HFF-Myc (cell line): ENCODE data around the gene NFKBIA.
"Not testable (repeated sequence)": the region's sequence is repeated elsewhere in the genome, so short reads cannot be mapped to it uniquely, and the experiment has no call there.

Source experiments
- DNase-seq: peaks from one replicate; pipeline ENCODE4 v3.0.0-alpha.2; 2011; ENCODE audit warnings: low read depth; ENCODE audit errors: extremely low read depth
- H3K4me3 ChIP-seq: replicated peaks from 2 replicates; pipeline ENCODE4 v1.5.1; 2011; ENCODE audit warnings: low read depth, mild to moderate bottlenecking, control low read depth, low read length
- CTCF ChIP-seq: IDR thresholded peaks from 2 replicates; pipeline ENCODE4 v1.5.1; 2012; ENCODE audit warnings: mild to moderate bottlenecking, low read depth, low read length, control low read depth; ENCODE audit errors: missing control alignments

Gene NFKBIA

GRCh38 chr14:35404449-35405303 is at the start of gene NFKBIA:
NFKBIA (minus strand) TSS chr14:35404749; CDS start chr14:35404644, 105 bp downstream.
- TF ChIP-seq CTCF, result peak; percentile 17
- no peak for DNase-seq
- peak within 1 kb of the TSS; percentile 65 for H3K4me3 ChIP-seq

- H3K4me3 ChIP-seq, result no peak overlapping the region
- TF ChIP-seq CTCF, result no peak
- DNase-seq, result no peak
Observed at GRCh38 chr14:35446450-35446849, 41.9 kb upstream of the NFKBIA start.

- no peak for DNase-seq
- no peak overlapping the region for H3K4me3 ChIP-seq
- TF ChIP-seq CTCF, result no peak
Observed at GRCh38 chr14:35444104-35444503, 39.6 kb upstream of the NFKBIA start.

- DNase-seq, result no peak
- TF ChIP-seq CTCF, result no peak
- no peak overlapping the region for H3K4me3 ChIP-seq
Observed at GRCh38 chr14:35441160-35441559, 36.6 kb upstream of the NFKBIA start.

- TF ChIP-seq CTCF, result peak; percentile 53
- no peak for DNase-seq
- no peak overlapping the region for H3K4me3 ChIP-seq
Observed at GRCh38 chr14:35438910-35439713, 34.6 kb upstream of the NFKBIA start.

- not testable (repeated sequence) for DNase-seq, H3K4me3 ChIP-seq
Observed at GRCh38 chr14:35438492-35438891, 33.9 kb upstream of the NFKBIA start.

- DNase-seq, result no peak
Observed at GRCh38 chr14:35435177-35435576, 30.6 kb upstream of the NFKBIA start.

More at GRCh38 chr14:35435177-35435576, 30.6 kb upstream of the NFKBIA start:
- no peak overlapping the region for H3K4me3 ChIP-seq
- TF ChIP-seq CTCF, result no peak
